ENCODE results near the gene TIMM10B. TPM values are rescaled to one million over a fixed set of nuclear protein-coding genes. Genes with fewer than 3 reads are reported as not detected.
"Not testable (repeated sequence)": the region's sequence is repeated elsewhere in the genome, so short reads cannot be mapped to it uniquely, and the experiment has no call there.

TIMM10B gene
- polyA plus RNA-seq, 4 donors: 36.3 to 38.9 (median 38.3) TPM

DNA sequence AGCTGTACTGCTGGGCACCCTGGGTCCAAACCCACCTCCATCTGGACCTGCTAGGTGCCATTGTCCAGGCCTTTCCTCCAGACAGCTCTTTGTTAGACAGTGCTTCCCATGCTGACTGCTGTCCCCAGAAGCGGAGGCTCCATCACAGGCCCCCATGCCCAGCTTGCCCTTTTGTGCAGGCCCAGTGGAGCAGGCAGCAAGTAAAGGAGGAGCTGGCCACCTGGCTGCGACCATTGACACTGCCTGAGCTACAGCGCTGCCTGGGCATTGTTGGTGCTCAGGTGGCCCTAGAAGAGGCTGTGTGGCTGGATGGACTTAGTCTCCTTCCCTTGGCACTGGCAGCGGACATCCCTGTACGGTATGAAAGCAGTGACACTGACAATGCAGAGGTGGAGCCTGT lies 17.2 kb downstream of the TIMM10B start:
- DNase-seq (ENCODE audit: low read depth in 4 of 4, low spot score in 2 of 4): no peak

DNA sequence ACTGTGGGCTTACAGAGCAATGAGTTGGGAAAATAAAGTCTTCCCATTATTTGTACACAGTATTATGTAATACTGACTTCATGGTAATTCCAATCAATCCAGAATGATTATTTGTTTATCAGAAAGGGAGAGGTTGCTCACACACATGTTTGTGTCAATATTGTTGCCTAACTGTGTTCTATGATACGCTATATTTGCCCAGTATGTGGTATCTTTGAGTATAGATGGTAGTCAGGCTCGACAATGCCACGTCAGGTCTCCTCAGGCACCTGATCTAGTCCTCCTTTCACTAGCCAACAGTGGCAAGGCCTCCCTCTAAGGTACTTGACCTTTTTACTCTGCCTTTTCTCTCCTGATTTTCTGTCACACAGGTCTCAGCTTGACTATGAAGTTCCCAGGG lies 21.1 kb downstream of the TIMM10B start:
- no peak for DNase-seq (ENCODE audit: low read depth in 4 of 4, low spot score in 2 of 4)

DNA sequence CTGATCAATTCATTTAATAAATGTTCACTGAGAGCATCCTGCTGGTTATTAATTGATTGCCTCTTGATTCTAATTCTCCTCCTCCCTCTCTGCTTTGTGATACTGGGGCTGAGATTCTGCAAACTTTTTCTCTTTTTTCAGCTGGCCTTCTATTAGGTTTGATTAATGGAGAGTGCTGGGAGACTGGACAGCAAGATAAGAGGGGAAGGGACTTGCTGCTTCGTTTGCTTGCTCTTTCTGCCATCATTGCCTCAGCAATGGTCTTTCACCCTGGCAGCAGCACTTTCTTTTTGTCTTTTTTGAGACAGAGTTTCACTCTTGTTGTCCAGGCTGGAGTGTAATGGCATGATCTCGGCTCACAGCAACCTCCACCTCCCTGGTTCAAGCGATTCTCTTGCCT lies 22.9 kb downstream of the TIMM10B start:
- no peak for DNase-seq (ENCODE audit: low read depth in 4 of 4, low spot score in 2 of 4)

DNA sequence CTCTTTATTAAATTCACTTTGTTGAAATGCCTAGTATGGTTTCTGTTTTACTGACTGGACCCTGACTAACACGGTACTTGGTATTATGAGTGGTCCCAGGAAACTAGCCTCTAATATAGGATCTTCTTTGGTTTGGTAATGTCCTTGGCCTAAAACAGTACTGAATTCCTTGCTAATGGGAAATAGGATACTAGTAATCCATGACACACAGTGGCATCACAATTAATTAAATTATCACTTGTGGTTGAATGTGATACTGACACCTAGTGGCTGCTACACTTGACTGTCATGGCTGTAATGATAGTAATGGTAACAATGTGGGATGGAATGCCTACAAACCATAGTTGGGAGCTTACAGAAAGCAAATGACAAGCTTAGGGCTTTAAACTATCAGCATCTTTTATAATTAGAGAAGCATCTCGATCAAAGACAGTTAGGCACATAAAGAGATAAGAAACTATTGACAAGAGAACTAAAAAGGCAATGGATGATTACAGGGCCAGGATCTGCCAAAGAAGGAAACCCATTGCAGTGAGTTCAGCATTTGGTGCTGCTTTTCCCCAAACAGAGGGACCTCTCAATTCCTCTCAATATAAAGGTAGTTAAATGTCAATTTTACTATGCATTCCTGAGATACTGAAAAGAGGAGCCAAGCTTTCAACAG lies 24.4 kb downstream of the TIMM10B start:
- DNase-seq (ENCODE audit: low read depth in 4 of 4, low spot score in 2 of 4): peak in 1 of 4 donors; percentile 29

DNA sequence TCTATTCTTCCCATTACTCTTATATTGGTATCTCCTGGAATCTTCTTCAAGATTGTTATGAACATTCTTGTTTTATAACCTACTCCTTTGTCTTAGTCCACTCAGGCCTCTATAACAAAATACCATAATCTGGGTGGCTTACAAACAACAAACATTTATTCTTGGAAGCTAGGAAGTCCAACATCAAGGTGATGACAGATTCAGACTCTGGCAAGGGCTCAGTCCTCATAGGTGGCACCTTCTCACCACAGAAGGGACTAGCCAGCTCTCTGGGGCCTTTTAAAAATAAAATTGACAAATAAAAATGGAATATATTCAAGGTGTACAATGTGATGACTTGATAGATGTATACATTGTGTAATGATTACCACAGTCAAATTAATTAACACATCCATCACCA lies 35.6 kb downstream of the TIMM10B start:
- no peak for DNase-seq (ENCODE audit: low read depth in 4 of 4, low spot score in 2 of 4)

DNA sequence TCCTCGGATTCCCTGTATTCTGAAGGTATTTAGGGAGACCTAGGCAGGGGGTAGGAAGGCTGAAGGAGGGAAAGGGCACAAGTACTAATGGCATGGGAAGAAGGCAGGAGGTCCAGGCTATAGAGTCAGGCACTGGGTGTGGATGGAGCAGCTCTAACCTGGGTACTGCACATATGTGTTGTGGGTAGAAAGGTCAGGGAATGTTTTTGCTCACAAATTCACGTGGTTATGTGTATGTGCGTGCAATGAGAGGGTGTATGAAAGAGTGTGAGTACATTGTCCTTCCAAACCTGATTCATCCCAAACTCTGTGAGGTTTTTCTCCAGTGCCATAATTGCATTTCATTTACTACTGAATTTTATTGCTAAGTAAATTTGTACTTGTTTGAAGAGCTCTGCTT lies 39.0 kb downstream of the TIMM10B start:
- no peak for DNase-seq (ENCODE audit: low read depth in 4 of 4, low spot score in 2 of 4)

DNA sequence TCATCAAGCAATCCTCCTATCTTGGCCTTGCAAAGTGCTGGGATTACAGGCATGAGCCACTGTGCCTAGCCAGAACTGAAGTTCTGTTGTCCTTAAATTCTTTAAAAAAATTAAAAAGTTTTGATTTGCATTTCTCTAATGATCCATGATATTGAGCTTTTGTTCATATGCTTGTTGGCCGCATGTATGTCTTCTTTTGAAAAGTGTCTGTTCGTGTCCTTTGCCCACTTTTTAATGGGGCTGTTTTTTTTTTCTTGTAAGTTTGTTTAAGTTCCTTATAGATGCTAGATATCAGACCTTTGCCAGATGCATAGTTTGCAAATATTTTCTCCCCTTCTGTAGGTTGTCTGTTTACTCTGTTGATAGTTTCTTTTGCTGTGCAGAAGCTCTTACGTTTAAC lies 40.6 kb downstream of the TIMM10B start:
- DNase-seq (ENCODE audit: low read depth in 4 of 4, low spot score in 2 of 4): not testable (repeated sequence)

DNA sequence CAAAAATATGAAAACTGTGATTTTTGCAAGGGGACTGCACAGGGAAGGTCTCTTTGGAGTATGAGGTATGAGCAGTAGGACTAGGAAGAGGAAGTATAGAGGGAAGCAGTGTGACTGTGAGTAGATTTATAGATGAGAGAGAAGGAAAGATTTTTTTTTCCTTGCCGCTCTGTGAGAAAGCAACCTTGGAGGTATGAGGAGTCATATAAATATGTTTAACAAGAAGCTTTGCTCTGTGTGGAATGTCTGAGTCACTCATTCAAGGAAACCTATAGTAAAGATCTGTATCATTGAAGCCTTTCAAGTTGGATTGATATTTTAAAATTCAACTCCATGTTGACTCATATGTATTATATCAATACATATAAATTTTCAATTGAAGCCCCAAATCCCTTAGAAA lies 42.0 kb downstream of the TIMM10B start:
- DNase-seq (ENCODE audit: low read depth in 4 of 4, low spot score in 2 of 4): no peak

DNA sequence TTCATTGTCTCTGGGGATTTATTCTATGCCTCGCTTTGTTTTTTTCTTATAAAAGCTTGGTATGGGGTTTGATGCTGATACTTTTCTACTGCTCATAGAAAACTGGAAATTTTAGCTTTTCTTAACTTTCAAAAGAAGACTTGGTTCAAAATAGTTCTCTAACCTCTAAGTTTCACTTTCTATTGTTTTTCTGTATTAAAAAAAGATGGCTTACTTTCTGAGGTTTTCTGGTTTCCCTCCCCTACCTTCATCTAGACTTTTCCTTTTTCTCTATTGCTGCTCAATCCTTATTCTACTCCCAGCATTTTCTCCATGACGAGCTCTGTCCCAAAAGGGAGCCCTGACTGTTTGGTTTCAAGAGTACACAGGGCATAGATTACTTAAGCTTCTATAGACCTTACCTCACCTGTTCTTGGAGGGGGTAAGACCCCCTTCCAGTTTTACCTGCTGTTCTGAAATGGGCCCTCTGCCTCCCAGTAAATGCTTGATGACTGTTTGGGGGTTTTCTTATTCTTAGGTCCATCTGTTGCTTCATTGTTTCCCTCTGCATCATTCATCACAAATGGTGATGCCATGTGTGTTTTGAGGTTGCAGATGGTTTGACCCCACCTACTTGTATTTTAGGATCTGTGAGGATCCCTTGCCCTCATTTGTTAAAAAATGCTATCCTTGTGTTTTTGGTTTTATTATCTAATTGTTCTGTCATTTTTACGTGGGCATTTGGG lies 45.3 kb downstream of the TIMM10B start:
- DNase-seq (ENCODE audit: low read depth in 4 of 4, low spot score in 2 of 4): no peak

DNA sequence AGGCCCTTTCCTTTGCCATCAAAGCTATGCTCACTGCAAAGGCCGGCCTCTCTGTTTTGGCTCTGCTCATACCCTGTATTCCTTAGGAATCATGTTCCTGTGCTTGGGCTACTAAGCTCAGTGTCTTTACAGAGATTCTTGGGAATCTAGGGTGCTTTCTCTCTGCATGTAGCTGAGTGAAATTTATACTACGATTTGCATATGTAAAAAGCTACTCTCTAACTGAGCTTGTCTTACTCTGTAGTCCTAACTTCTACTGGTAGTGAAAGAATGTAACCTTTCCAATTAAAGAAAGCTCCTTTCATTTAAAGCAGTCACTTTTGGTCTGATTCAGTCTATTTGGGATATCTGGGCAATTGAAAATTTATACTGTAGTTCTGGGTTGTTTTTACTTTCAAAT lies 48.0 kb downstream of the TIMM10B start:
- DNase-seq (ENCODE audit: low read depth in 4 of 4, low spot score in 2 of 4): no peak

DNA sequence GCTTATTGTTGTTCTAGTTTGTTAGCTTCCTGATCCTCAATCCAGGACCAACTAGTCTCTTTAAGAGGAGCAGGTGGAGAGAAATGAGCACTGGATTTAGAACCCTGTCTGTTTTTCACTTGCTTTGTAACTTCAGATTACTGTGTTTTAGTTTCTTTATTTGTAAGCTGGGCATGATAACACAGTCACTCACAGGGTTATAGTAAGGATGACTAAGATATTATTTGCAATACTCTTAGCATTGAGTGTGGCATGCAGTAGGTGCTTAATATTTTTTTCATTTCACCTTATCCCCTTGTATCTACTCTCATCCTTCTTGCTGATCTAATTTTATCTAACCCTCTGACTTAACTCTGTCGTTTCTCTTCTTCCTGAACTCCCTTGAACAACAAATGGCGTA lies 49.5 kb downstream of the TIMM10B start:
- no peak for DNase-seq (ENCODE audit: low read depth in 4 of 4, low spot score in 2 of 4)

DNA sequence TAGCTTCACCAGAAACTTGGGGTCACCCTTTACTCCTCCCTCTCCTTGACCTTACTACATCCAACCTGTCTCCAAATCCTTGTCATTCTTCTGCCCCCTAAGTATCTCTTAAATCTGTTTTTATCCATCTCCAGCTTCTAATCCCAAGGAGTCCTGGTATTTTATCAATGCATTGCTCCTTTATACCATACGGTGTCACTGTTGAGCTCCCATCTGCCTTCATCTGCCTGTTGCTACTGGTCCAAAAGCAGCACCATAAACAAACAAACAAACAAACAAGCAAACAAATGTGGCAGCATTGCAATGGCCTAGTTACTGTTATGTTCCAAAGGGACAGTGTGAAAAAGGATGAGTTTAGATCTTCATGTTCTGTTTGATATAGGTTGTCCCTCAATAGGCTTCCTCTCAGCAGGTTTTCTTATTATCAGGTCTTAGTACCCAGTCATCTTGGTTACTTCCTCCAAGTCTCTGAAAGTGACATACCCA lies 50.0 kb downstream of the TIMM10B start:
- peak; percentile 29 to 40 (median 32) for DNase-seq (ENCODE audit: low read depth in 4 of 4, low spot score in 2 of 4)

Other genes starting within 250 kb of the TIMM10B start
- 10 to 100 TPM; 37.7 to 76.2 (median 56.7) TPM for gene FHIP1B, start 246.9 kb upstream of the TIMM10B start, polyA plus RNA-seq (ENCODE audit: insufficient read length in 4 of 4)
- under 1 TPM in 3 of 4 donors, not detected in 1; 0.23 to 0.34 (median 0.27) TPM for gene CNGA4, start 242.4 kb upstream of the TIMM10B start, polyA plus RNA-seq (ENCODE audit: insufficient read length in 4 of 4)
- 1 to 10 TPM in 1 of 4 donors, under 1 TPM in 3; 0.28 to 1.1 (median 0.67) TPM for gene CCKBR, start 221.7 kb upstream of the TIMM10B start, polyA plus RNA-seq (ENCODE audit: insufficient read length in 4 of 4)
- gene CAVIN3, start 161.0 kb upstream of the TIMM10B start, polyA plus RNA-seq (ENCODE audit: insufficient read length in 4 of 4): 10 to 100 TPM; 13.3 to 25.4 (median 18.4) TPM
- gene SMPD1, start 91.0 kb upstream of the TIMM10B start, polyA plus RNA-seq (ENCODE audit: insufficient read length in 4 of 4): 10 to 100 TPM; 31.8 to 35.9 (median 35.4) TPM
- 10 to 100 TPM; 49.1 to 71.1 (median 59.7) TPM for gene APBB1, start 62.4 kb upstream of the TIMM10B start, polyA plus RNA-seq (ENCODE audit: insufficient read length in 4 of 4)
- gene HPX, start 40.5 kb upstream of the TIMM10B start, polyA plus RNA-seq (ENCODE audit: insufficient read length in 4 of 4): 1 to 10 TPM; 1.7 to 8.6 (median 5.9) TPM
- 10 to 100 TPM; 16.7 to 31.9 (median 23.6) TPM for gene TRIM3, start 7.6 kb upstream of the TIMM10B start, polyA plus RNA-seq (ENCODE audit: insufficient read length in 4 of 4)
- 10 to 100 TPM; 60.4 to 84.0 (median 70.5) TPM for gene ARFIP2, start 170 bp upstream of the TIMM10B start, polyA plus RNA-seq (ENCODE audit: insufficient read length in 4 of 4)
- gene DNHD1, start 15.8 kb downstream of the TIMM10B start, polyA plus RNA-seq (ENCODE audit: insufficient read length in 4 of 4): 10 to 100 TPM in 2 of 4 donors, 1 to 10 TPM in 2; 4.1 to 14.4 (median 9.3) TPM
- gene RRP8, start 122.1 kb downstream of the TIMM10B start, polyA plus RNA-seq (ENCODE audit: insufficient read length in 4 of 4): 10 to 100 TPM; 18.0 to 26.5 (median 24.0) TPM
- 100 to 1,000 TPM; 154 to 165 (median 158) TPM for gene ILK, start 122.3 kb downstream of the TIMM10B start, polyA plus RNA-seq (ENCODE audit: insufficient read length in 4 of 4)
- 100 to 1,000 TPM in 1 of 4 donors, 10 to 100 TPM in 3; 64.8 to 107 (median 78.5) TPM for gene TAF10, start 130.7 kb downstream of the TIMM10B start, polyA plus RNA-seq (ENCODE audit: insufficient read length in 4 of 4)
- gene TPP1, start 137.9 kb downstream of the TIMM10B start, polyA plus RNA-seq (ENCODE audit: insufficient read length in 4 of 4): 100 to 1,000 TPM in 3 of 4 donors, 10 to 100 TPM in 1; 89.2 to 119 (median 113) TPM
- 10 to 100 TPM; 29.8 to 49.5 (median 37.8) TPM for gene DCHS1, start 174.3 kb downstream of the TIMM10B start, polyA plus RNA-seq (ENCODE audit: insufficient read length in 4 of 4)
- 10 to 100 TPM; 64.7 to 81.0 (median 72.8) TPM for gene MRPL17, start 201.8 kb downstream of the TIMM10B start, polyA plus RNA-seq (ENCODE audit: insufficient read length in 4 of 4)

Measured in left renal cortex interstitium (tissue), 4 donors.